H9 (cell line): Measurements from ENCODE around the gene FREY1. TPM values are rescaled to one million over a fixed set of nuclear protein-coding genes. Genes with fewer than 3 reads are reported as not detected.

Source experiments
- DNase-seq: peaks from one replicate; pipeline ENCODE4 v3.0.0-alpha.2; 2017
- H2AFZ ChIP-seq: one replicate; pipeline ENCODE4 v1.6.1; 2013; ENCODE audit warnings: mild to moderate bottlenecking, low read length, control low read depth, moderate library complexity
- H2AK5ac ChIP-seq: 2 replicates; pipeline ENCODE4 v1.6.1; 2013; ENCODE audit warnings: low read length, control low read depth, mixed read lengths; ENCODE audit not compliant: insufficient read length
- H2BK120ac ChIP-seq: one replicate; pipeline ENCODE4 v1.6.1; 2013; ENCODE audit warnings: low read depth, mild to moderate bottlenecking, low read length, control low read depth, inconsistent platforms; ENCODE audit not compliant: poor library complexity, severe bottlenecking
- H2BK12ac ChIP-seq: 2 replicates; pipeline ENCODE4 v1.6.1; 2013; ENCODE audit warnings: low read length, control low read depth, mixed read lengths, low read depth; ENCODE audit not compliant: insufficient read length
- H2BK15ac ChIP-seq: 2 replicates; pipeline ENCODE4 v1.6.1; 2013; ENCODE audit warnings: low read depth, low read length, control low read depth
- H2BK20ac ChIP-seq: one replicate; pipeline ENCODE4 v1.6.1; 2013; ENCODE audit warnings: low read depth, mild to moderate bottlenecking, low read length, control low read depth, inconsistent platforms; ENCODE audit not compliant: poor library complexity, severe bottlenecking
- H2BK5ac ChIP-seq: 2 replicates; pipeline ENCODE4 v1.6.1; 2013; ENCODE audit warnings: low read length, control low read depth, mixed read lengths; ENCODE audit not compliant: insufficient read length
- H3K14ac ChIP-seq: 2 replicates; pipeline ENCODE4 v1.6.1; 2013; ENCODE audit warnings: low read length, control low read depth; ENCODE audit not compliant: insufficient read depth
- H3K18ac ChIP-seq: 2 replicates; pipeline ENCODE4 v1.6.1; 2013; ENCODE audit warnings: low read depth, mild to moderate bottlenecking, mixed read lengths, low read length, control low read depth; ENCODE audit not compliant: insufficient read length
- H3K23ac ChIP-seq: 2 replicates; pipeline ENCODE4 v1.6.1; 2013; ENCODE audit warnings: low read length, control low read depth, mixed read lengths, low read depth; ENCODE audit not compliant: insufficient read length
- H3K23me2 ChIP-seq: 2 replicates; pipeline ENCODE4 v1.6.1; 2013; ENCODE audit warnings: low read depth, mild to moderate bottlenecking, mixed read lengths, low read length, control low read depth; ENCODE audit not compliant: insufficient read length, poor library complexity, severe bottlenecking
- H3K27ac ChIP-seq: 2 replicates; pipeline ENCODE4 v1.5.1; 2013; ENCODE audit warnings: low read length, control low read depth, mixed read lengths, low read depth; ENCODE audit not compliant: insufficient read length
- H3K27me3 ChIP-seq: 2 replicates; pipeline ENCODE4 v1.6.1; 2013; ENCODE audit warnings: low read length, control low read depth, inconsistent platforms; ENCODE audit not compliant: insufficient read depth
- H3K4ac ChIP-seq: 2 replicates; pipeline ENCODE4 v1.6.1; 2013; ENCODE audit warnings: low read depth, mild to moderate bottlenecking, control low read depth, inconsistent platforms, low read length, moderate library complexity
- H3K4me1 ChIP-seq: 2 replicates; pipeline ENCODE4 v1.6.1; 2013; ENCODE audit warnings: low read length, control low read depth, inconsistent platforms; ENCODE audit not compliant: insufficient read depth
- H3K4me2 ChIP-seq: 2 replicates; pipeline ENCODE4 v1.6.1; 2013; ENCODE audit warnings: low read length, control low read depth, mixed read lengths; ENCODE audit not compliant: insufficient read length, insufficient read depth
- H3K56ac ChIP-seq: 2 replicates; pipeline ENCODE4 v1.6.1; 2013; ENCODE audit warnings: low read depth, mild to moderate bottlenecking, mixed read lengths, low read length, control low read depth; ENCODE audit not compliant: insufficient read length
- H3K79me1 ChIP-seq: 2 replicates; pipeline ENCODE4 v1.6.1; 2013; ENCODE audit warnings: low read depth, mild to moderate bottlenecking, moderate library complexity, low read length, control low read depth, inconsistent platforms; ENCODE audit not compliant: insufficient read depth, poor library complexity, severe bottlenecking
- H3K79me2 ChIP-seq: 2 replicates; pipeline ENCODE4 v1.6.1; 2013; ENCODE audit warnings: low read length, control low read depth, inconsistent platforms; ENCODE audit not compliant: insufficient read depth
- H3K9ac ChIP-seq: 2 replicates; pipeline ENCODE4 v1.6.1; 2013; ENCODE audit warnings: low read length, control low read depth, mixed read lengths; ENCODE audit not compliant: insufficient read length; ENCODE audit errors: extremely low read depth
- H3K9me3 ChIP-seq: one replicate; pipeline ENCODE4 v1.6.1; 2013; ENCODE audit warnings: low read depth, low read length, inconsistent platforms; ENCODE audit not compliant: control insufficient read depth
- H3T11ph ChIP-seq: one replicate; pipeline ENCODE4 v1.6.1; 2013; ENCODE audit warnings: mild to moderate bottlenecking, low read length, control low read depth, inconsistent platforms
- H4K20me1 ChIP-seq: one replicate; pipeline ENCODE4 v1.6.1; 2013; ENCODE audit not compliant: control insufficient read depth, insufficient read length, insufficient read depth
- H4K5ac ChIP-seq: 2 replicates; pipeline ENCODE4 v1.6.1; 2013; ENCODE audit warnings: low read depth, mild to moderate bottlenecking, mixed read lengths, low read length, control low read depth; ENCODE audit not compliant: insufficient read length
- H4K8ac ChIP-seq: replicated peaks from 2 replicates; pipeline ENCODE4 v1.6.1; 2013; ENCODE audit warnings: low read length, control low read depth, mixed read lengths, low read depth; ENCODE audit not compliant: insufficient read length
- H4K91ac ChIP-seq: 2 replicates; pipeline ENCODE4 v1.6.1; 2013; ENCODE audit warnings: low read depth, mild to moderate bottlenecking, moderate library complexity, mixed read lengths, low read length, control low read depth; ENCODE audit not compliant: insufficient read length
- H3K27ac Mint-ChIP-seq, 3 experiments: 2 replicates in 2 of 3; 3 replicates in 1 of 3; pipeline ENCODE4 v1.8.0; 2020 to 2021; ENCODE audit warnings: mixed read lengths in 3 of 3, mild to moderate bottlenecking in 1 of 3, moderate library complexity in 1 of 3
- H3K27me3 Mint-ChIP-seq: 2 replicates; pipeline ENCODE4 v1.8.0; 2021; ENCODE audit warnings: low read depth, mild to moderate bottlenecking, moderate library complexity, mixed read lengths
- H3K36me3 Mint-ChIP-seq, 3 experiments: 2 replicates in 2 of 3; 3 replicates in 1 of 3; pipeline ENCODE4 v1.8.0; 2020 to 2021; ENCODE audit warnings: low read depth in 3 of 3, mixed read lengths in 3 of 3; ENCODE audit not compliant: insufficient read depth in 1 of 3
- H3K4me1 Mint-ChIP-seq, 2 experiments: 2 replicates each; pipeline ENCODE4 v1.8.0; 2020; ENCODE audit warnings: mixed read lengths in 2 of 2
- H3K4me3 Mint-ChIP-seq, 2 experiments: 2 replicates in 1 of 2; 3 replicates in 1 of 2; pipeline ENCODE4 v1.8.0; 2020 to 2021; ENCODE audit warnings: mild to moderate bottlenecking in 2 of 2, mixed read lengths in 2 of 2, moderate library complexity in 1 of 2
- H3K9me3 Mint-ChIP-seq, 2 experiments: 2 replicates in 1 of 2; 3 replicates in 1 of 2; pipeline ENCODE4 v1.8.0; 2020; ENCODE audit warnings: mild to moderate bottlenecking in 2 of 2, mixed read lengths in 2 of 2, moderate library complexity in 1 of 2
- CTCF ChIP-seq: fragments of 200-600 bp; sonication (generic); conservative IDR thresholded peaks from 3 replicates; pipeline ENCODE4 v1.8.0; 2021; ENCODE audit warnings: antibody characterized with exemption, mild to moderate bottlenecking
- WGBS: extraction: QIAGEN DNeasy Blood & Tissue Kit; methylation state at CpG from one replicate; pipeline ENCODE4 v1.1.7; 2013; ENCODE audit warnings: missing lambda C conversion rate, low lambda C conversion rate, mixed read lengths; ENCODE audit not compliant: insufficient read length; ENCODE audit errors: extremely low coverage; 5-methylcytosine and 5-hydroxymethylcytosine counted together
- total RNA-seq: library from RNA; stranded (reverse); gene quantifications from 2 replicates; pipeline ENCODE4 v1.2.1, GENCODE V29; 2021

The FREY1 gene
- total RNA-seq, 1 experiment from 2014 or later, result 2.1 TPM

GRCh38 chr11:45902452-45903380 is 4.4 kb downstream of the FREY1 start:
- no peak overlapping the region for H3K23ac ChIP-seq
- H3K4ac ChIP-seq, result no peak overlapping the region
- no peaks in the 10 kb centered on the region for H3K9me3 ChIP-seq
- no peak overlapping the region for H2AFZ ChIP-seq
- no peak for DNase-seq
- no peak overlapping the region for H3K14ac ChIP-seq
- H2BK12ac ChIP-seq, result no peak overlapping the region
- Mint-ChIP-seq H3K27me3 (peaks cover 6% of the 10 kb centered on the region), H3K4me1 (peaks cover 11 to 18% of the 10 kb centered on the region in 2 experiments), H3K27ac (no peak overlapping the region; a peak in 1 of 7 replicates), H3K36me3 (peaks cover 10 to 36% (median 19%) of the 10 kb centered on the region in 3 experiments), H3K9me3 (no peaks in the 10 kb centered on the region), H3K4me3 (no peak overlapping the region)
- no peaks in the 10 kb centered on the region for H3K79me2 ChIP-seq
- H2BK20ac ChIP-seq, result no peak overlapping the region
- no peak overlapping the region for H3K56ac ChIP-seq
- no peak overlapping the region for H2BK15ac ChIP-seq
- H3K23me2 ChIP-seq, result peaks cover 10% of the 10 kb centered on the region
- no peak overlapping the region for H2AK5ac ChIP-seq
- H4K91ac ChIP-seq, result no peak overlapping the region
- H3K79me1 ChIP-seq, result no peaks in the 10 kb centered on the region
- H3K9ac ChIP-seq, result no peak overlapping the region
- H3T11ph ChIP-seq, result no peak overlapping the region
- no CpG with 5 or more reads among the region's 56 CpGs for WGBS
- TF ChIP-seq CTCF, result no peak
- no peaks in the 10 kb centered on the region; the same call in 1 of the 2 replicates for H3K27me3 ChIP-seq
- no peak overlapping the region for H3K4me2 ChIP-seq
- no peak overlapping the region for H2BK120ac ChIP-seq
- H3K27ac ChIP-seq, result no peak overlapping the region
- no peaks in the 10 kb centered on the region for H4K20me1 ChIP-seq
- H3K18ac ChIP-seq, result no peak overlapping the region
- no peak overlapping the region for H4K8ac ChIP-seq
- no peaks in the 10 kb centered on the region for H3K4me1 ChIP-seq
- no peak overlapping the region for H2BK5ac ChIP-seq
- H4K5ac ChIP-seq, result no peak overlapping the region
